ENCODE measurements around the gene VPS4B. TPM values are rescaled to one million over a fixed set of nuclear protein-coding genes. Genes with fewer than 3 reads are reported as not detected.

The VPS4B gene
- polyA plus RNA-seq, 1 experiment: 17.0 TPM

DNA sequence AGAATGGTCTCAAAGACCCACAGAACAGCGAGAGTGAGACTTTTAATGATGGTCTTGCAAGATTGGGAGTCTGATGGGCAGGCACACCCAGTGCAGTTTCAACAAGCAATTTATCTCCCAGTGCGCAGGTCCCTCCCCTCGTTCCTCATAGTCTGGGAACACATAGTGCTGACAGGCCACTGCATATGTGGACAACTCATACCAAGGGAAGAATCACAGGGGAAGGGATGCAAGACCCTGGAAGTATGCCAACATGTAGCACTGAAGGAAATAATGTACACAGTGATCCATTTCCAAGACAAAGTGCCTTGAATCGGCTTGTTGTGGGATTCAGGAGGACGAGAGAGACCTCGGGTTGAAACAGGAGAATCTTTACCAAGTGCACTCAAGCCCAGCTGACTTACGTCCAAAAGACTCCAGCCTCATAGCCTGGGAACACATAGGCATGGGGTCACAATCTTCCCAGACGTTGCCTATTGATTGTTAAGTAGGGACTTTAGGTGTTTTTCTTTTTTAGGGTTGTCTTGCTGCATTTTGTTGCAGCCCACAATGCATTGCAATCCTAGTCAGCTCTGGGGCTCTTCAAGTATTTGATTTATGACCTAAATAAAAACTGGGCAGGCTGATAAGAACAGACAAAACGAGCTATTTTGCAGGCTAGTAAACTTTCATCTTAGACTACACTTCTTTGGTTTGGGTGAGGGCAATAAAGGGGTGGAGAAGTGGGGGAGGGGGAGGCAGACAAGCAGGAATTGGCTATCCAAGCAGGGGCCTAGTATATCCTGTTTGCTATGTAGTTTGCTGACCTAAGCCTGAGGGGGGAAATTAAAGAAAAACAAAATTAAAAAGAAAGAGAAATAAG, 29.8 kb upstream of the VPS4B start:
- no peaks in the 10 kb centered on the region for H3K27me3 ChIP-seq (ENCODE audit: control insufficient read depth, insufficient read depth, low read length)
- POLR2A ChIA-PET: interaction anchor here (0.6 kb wide), 1 partner anchor 89 kb away, joined by 8 read pairs; no protein-coding TSS in a partner anchor
- CTCF ChIA-PET: interaction anchor here (1.1 kb wide), 1 partner anchor 45 kb away, joined by 3 read pairs; no protein-coding TSS in a partner anchor
- H3K4me3 ChIP-seq (ENCODE audit: low read depth, low read length): no peak overlapping the region
- DNase-seq (ENCODE audit: low read depth): no peak
- TF ChIP-seq, protein P1, sequence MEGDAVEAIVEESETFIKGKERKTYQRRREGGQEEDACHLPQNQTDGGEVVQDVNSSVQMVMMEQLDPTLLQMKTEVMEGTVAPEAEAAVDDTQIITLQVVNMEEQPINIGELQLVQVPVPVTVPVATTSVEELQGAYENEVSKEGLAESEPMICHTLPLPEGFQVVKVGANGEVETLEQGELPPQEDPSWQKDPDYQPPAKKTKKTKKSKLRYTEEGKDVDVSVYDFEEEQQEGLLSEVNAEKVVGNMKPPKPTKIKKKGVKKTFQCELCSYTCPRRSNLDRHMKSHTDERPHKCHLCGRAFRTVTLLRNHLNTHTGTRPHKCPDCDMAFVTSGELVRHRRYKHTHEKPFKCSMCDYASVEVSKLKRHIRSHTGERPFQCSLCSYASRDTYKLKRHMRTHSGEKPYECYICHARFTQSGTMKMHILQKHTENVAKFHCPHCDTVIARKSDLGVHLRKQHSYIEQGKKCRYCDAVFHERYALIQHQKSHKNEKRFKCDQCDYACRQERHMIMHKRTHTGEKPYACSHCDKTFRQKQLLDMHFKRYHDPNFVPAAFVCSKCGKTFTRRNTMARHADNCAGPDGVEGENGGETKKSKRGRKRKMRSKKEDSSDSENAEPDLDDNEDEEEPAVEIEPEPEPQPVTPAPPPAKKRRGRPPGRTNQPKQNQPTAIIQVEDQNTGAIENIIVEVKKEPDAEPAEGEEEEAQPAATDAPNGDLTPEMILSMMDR (IDR thresholded peaks at IDR 0.05; ENCODE audit: insufficient read depth, low read depth, low read length): no peak
- H3K36me3 ChIP-seq (ENCODE audit: control insufficient read depth, insufficient read depth, low read length): no peaks in the 10 kb centered on the region

DNA sequence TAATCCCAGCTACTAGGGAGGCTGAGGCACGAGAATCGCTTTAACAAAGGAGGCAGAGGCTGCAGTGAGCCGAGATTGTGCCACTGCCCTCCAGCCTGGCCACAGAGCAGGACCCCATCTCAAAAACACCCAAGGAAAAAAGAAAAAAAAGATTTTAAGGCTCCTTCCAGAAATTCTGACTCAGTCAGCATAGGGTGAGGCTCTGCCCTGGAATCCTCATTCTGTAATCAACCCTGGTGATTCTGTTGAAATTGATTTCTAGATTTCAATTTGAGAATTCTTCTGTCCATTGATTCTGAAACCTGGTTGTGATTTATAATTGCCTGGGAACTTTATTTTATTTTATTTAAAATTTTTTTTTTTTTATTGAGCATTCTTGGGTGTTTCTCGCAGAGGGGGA, 27.1 kb upstream of the VPS4B start:
- H3K27me3 ChIP-seq (ENCODE audit: control insufficient read depth, insufficient read depth, low read length): no peaks in the 10 kb centered on the region
- POLR2A ChIA-PET: no interaction called here
- DNase-seq (ENCODE audit: low read depth): no peak
- H3K36me3 ChIP-seq (ENCODE audit: control insufficient read depth, insufficient read depth, low read length): no peaks in the 10 kb centered on the region
- CTCF ChIA-PET: interaction anchor here (1.5 to 1.7 kb wide), 2 partner anchors 10 to 56 kb away, joined by 4 to 5 read pairs; no protein-coding TSS in a partner anchor
- TF ChIP-seq, protein P1 (IDR thresholded peaks at IDR 0.05; ENCODE audit: insufficient read depth, low read depth, low read length): no peak
- H3K4me3 ChIP-seq (ENCODE audit: low read depth, low read length): no peak overlapping the region

DNA sequence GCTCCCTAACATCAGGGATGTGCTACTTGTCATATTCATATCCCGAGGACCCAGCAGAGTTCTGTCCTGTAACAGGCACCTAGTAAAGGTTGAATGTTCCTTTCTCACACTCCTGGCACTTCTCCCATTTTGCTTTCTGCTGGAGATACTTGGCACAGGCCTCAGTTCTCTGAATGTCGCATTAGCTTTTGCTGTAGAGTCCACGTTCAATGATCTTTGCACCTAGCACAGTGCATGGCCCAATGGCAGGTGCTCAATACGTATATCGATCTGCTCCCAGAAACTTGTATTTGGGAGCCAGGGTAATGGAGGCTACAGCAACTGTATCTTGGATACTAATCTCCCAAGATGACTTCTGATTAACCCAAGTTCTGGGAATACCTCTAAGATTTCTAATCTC, 24.8 kb upstream of the VPS4B start:
- CTCF ChIA-PET: interaction anchor here (0.8 to 0.9 kb wide), 2 partner anchors 732 to 860 kb away, joined by 3 read pairs; no protein-coding TSS in a partner anchor
- TF ChIP-seq, protein P1 (IDR thresholded peaks at IDR 0.05; ENCODE audit: insufficient read depth, low read depth, low read length): no peak

DNA sequence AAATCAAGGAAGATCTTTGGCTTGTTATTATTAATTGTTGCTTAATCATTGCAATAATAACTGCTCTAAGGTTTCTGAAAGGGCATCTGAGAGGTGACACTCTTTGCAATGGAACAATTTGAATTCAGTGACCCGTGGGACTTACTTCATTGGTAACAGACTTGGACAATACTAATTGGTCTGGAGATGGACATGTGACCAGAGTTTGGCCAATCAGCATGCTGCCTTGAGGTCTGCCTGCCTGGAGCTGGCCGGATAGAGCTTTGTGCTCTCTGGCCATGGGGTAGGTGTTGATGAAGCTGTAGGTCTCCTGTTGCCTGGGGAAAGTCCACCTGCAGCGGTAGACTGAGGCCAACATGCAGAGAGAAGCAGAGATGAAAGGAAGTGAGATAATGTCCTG, 24.0 kb upstream of the VPS4B start:
- Histone ChIP-seq H3K4me3 (ENCODE audit: low read depth, low read length) (no peak overlapping the region), H3K36me3 (ENCODE audit: control insufficient read depth, insufficient read depth, low read length) (no peaks in the 10 kb centered on the region), H3K27me3 (ENCODE audit: control insufficient read depth, insufficient read depth, low read length) (no peaks in the 10 kb centered on the region)
- DNase-seq (ENCODE audit: low read depth): no peak
- ChIA-PET CTCF (interaction anchor here (0.8 to 0.9 kb wide), 3 partner anchors 296 to 859 kb away, joined by 3 read pairs; no protein-coding TSS in a partner anchor), POLR2A (no interaction called here)
- TF ChIP-seq, protein P1 (IDR thresholded peaks at IDR 0.05; ENCODE audit: insufficient read depth, low read depth, low read length): no peak

More for the DNA sequence above, 24.8 kb upstream of the VPS4B start:
- Histone ChIP-seq H3K36me3 (ENCODE audit: control insufficient read depth, insufficient read depth, low read length) (no peaks in the 10 kb centered on the region), H3K27me3 (ENCODE audit: control insufficient read depth, insufficient read depth, low read length) (no peaks in the 10 kb centered on the region), H3K4me3 (ENCODE audit: low read depth, low read length) (no peak overlapping the region)
- no peak for DNase-seq (ENCODE audit: low read depth)
- POLR2A ChIA-PET: no interaction called here

DNA sequence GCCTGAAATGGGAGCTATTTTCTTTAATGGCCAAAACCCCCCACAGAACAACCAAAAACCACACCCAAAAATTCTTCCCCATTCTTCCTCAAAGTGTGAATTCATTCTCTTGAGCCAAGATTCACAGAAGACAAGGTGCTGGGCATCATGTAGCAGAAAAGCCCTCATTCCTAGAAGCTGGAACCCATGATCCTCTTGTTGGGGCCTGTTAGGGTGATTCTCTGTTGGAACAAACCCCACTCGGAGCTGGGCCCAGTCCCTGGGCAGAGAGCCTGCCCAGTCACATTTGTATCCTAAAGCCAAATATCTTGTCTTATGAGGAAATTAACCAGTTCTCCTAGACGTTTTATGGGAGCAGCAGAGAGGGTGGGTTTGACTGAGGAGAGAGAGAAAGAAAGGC, 22.8 kb upstream of the VPS4B start:
- CTCF ChIA-PET: interaction anchor here (1.0 to 1.4 kb wide), 4 partner anchors 19 to 313 kb away, joined by 3 to 4 read pairs (median 3); no protein-coding TSS in a partner anchor
- no peak overlapping the region for H3K4me3 ChIP-seq (ENCODE audit: low read depth, low read length)
- no peak for DNase-seq (ENCODE audit: low read depth)
- POLR2A ChIA-PET: no interaction called here
- no peaks in the 10 kb centered on the region for H3K27me3 ChIP-seq (ENCODE audit: control insufficient read depth, insufficient read depth, low read length)
- no peaks in the 10 kb centered on the region for H3K36me3 ChIP-seq (ENCODE audit: control insufficient read depth, insufficient read depth, low read length)
- TF ChIP-seq, protein P1 (IDR thresholded peaks at IDR 0.05; ENCODE audit: insufficient read depth, low read depth, low read length): no peak

Data from BJ (cell line).